SKM-1 treated with dmso at 0.1 percent for 144 hours (cell line): Measurements from ENCODE around the gene RASL12.
"Not testable (repeated sequence)": the region's sequence is repeated elsewhere in the genome, so short reads cannot be mapped to it uniquely, and the experiment has no call there.

Experiments used
- DNase-seq: peaks from one replicate; lab custom pipeline; 2025; ENCODE audit not compliant: unreplicated experiment; lab: John Stamatoyannopoulos, UW

RASL12 gene

GRCh38 chr15:65056106-65056505, 11.7 kb downstream of the RASL12 start:
- no peak for DNase-seq

GRCh38 chr15:65055201-65055870, 12.5 kb downstream of the RASL12 start:
- DNase-seq = no peak

- no peak for DNase-seq
Measured at GRCh38 chr15:65054333-65055200, 13.2 kb downstream of the RASL12 start.

- no peak for DNase-seq
Measured at GRCh38 chr15:65052956-65053355, 14.8 kb downstream of the RASL12 start.

- DNase-seq = no peak
Measured at GRCh38 chr15:65051266-65051665, 16.5 kb downstream of the RASL12 start.

- DNase-seq = no peak
Measured at GRCh38 chr15:65050270-65050669, 17.5 kb downstream of the RASL12 start.

- DNase-seq = peak; percentile 88
Measured at GRCh38 chr15:65049418-65049840, 18.4 kb downstream of the RASL12 start.

GRCh38 chr15:65048241-65048640, 19.6 kb downstream of the RASL12 start:
- no peak for DNase-seq

- no peak for DNase-seq
Measured at GRCh38 chr15:65044724-65045481, 22.9 kb downstream of the RASL12 start, which contains the start of gene SLC51B. SLC51B (plus strand) TSS chr15:65045387; CDS start chr15:65050005, 4,618 bp downstream.

- DNase-seq = not testable (repeated sequence)
Measured at GRCh38 chr15:65044218-65044617, 23.6 kb downstream of the RASL12 start.

GRCh38 chr15:65042776-65043327, 24.9 kb downstream of the RASL12 start:
- no peak for DNase-seq

- DNase-seq = no peak
Measured at GRCh38 chr15:65041787-65042186, 26.0 kb downstream of the RASL12 start.

GRCh38 chr15:65040461-65040860, 27.3 kb downstream of the RASL12 start:
- DNase-seq = no peak

GRCh38 chr15:65038836-65039235, 29.0 kb downstream of the RASL12 start:
- no peak for DNase-seq

GRCh38 chr15:65038428-65038827, 29.4 kb downstream of the RASL12 start:
- DNase-seq = no peak

GRCh38 chr15:65037309-65037708, 30.5 kb downstream of the RASL12 start:
- DNase-seq = no peak

GRCh38 chr15:65034719-65035118, 33.1 kb downstream of the RASL12 start:
- no peak for DNase-seq

- DNase-seq = peak; percentile 45
Measured at GRCh38 chr15:65033659-65034269, 34.0 kb downstream of the RASL12 start.

- DNase-seq = peak; percentile 73
Measured at GRCh38 chr15:65032801-65033537, 34.8 kb downstream of the RASL12 start.

- no peak for DNase-seq
Measured at GRCh38 chr15:65029736-65030208, 38.0 kb downstream of the RASL12 start.
